Ishikawa (cell line): ENCODE measurements around the gene SLC6A19.

Experiments
- CEBPB ChIP-seq: IDR thresholded peaks from 2 replicates; pipeline ENCODE4 v1.6.1; 2012
- CREB1 ChIP-seq: IDR thresholded peaks from 2 replicates; pipeline ENCODE4 v1.6.1; 2012; ENCODE audit warnings: low read depth
- FOXM1 ChIP-seq: IDR thresholded peaks from 2 replicates; pipeline ENCODE4 v1.6.1; 2012; ENCODE audit warnings: low read depth, borderline replicate concordance
- MAX ChIP-seq: IDR thresholded peaks from 2 replicates; pipeline ENCODE4 v1.6.1; 2012
- REST ChIP-seq: IDR thresholded peaks from 2 replicates; pipeline ENCODE4 v1.6.1; 2012; ENCODE audit warnings: low read depth, mild to moderate bottlenecking
- TCF12 ChIP-seq: IDR thresholded peaks from 2 replicates; pipeline ENCODE4 v1.6.1; 2012; ENCODE audit warnings: low read depth
- TF ChIP-seq, protein P1 (sequence below): IDR thresholded peaks from 2 replicates; pipeline ENCODE4 v1.6.1; 2012

DNA sequence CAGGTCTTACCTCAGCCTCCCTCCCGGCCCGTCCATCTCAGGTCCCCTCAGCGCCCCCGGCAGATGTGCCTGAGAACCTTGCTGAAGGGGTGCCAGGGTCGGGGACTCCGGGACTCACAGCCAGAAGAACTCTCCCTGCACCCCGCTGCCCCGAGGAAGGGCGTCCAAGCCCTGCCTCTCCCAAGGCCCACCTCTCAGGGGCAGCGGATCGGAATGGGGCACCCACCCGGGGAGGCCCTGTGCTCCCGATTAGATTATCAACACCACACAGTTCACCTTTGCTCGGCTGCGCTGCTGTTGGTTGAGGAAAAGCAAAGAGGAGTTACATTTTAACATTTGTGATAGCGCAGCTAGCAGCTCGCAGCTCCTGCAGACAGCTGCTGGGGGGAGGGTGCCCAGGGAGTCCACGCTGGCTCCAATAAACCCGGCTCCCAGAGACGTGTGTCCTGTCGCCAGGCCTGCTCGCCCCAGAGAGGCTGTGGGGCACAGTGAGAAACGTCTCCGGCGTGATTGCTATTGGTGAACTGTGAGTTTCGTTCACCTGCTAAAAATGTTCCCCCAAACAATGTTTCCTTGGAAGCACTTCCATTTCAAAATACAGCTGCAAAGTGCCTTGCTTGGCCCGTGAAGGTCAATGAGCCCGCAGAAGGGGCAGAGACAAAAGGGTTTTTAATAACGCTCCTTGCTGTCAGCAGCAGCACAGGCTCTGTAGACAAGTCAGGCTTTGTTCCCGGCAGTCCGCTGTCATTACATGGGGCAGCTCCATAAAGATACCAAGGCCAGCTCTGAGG is 18.6 kb upstream of the SLC6A19 start:
- no peak for TF ChIP-seq FOXM1
- TF ChIP-seq CREB1, result no peak
- no peak for TF ChIP-seq CEBPB
- no peak for TF ChIP-seq TCF12
- no peak for TF ChIP-seq MAX
- TF ChIP-seq REST, result no peak
- TF ChIP-seq, protein P1, sequence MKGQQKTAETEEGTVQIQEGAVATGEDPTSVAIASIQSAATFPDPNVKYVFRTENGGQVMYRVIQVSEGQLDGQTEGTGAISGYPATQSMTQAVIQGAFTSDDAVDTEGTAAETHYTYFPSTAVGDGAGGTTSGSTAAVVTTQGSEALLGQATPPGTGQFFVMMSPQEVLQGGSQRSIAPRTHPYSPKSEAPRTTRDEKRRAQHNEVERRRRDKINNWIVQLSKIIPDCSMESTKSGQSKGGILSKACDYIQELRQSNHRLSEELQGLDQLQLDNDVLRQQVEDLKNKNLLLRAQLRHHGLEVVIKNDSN, result no peak
